ENCODE data around the gene EFCAB6.

- TF ChIP-seq, protein P1, sequence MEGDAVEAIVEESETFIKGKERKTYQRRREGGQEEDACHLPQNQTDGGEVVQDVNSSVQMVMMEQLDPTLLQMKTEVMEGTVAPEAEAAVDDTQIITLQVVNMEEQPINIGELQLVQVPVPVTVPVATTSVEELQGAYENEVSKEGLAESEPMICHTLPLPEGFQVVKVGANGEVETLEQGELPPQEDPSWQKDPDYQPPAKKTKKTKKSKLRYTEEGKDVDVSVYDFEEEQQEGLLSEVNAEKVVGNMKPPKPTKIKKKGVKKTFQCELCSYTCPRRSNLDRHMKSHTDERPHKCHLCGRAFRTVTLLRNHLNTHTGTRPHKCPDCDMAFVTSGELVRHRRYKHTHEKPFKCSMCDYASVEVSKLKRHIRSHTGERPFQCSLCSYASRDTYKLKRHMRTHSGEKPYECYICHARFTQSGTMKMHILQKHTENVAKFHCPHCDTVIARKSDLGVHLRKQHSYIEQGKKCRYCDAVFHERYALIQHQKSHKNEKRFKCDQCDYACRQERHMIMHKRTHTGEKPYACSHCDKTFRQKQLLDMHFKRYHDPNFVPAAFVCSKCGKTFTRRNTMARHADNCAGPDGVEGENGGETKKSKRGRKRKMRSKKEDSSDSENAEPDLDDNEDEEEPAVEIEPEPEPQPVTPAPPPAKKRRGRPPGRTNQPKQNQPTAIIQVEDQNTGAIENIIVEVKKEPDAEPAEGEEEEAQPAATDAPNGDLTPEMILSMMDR (IDR thresholded peaks at IDR 0.05) = no peak
- TF ChIP-seq EZH2 (IDR thresholded peaks at IDR 0.05; ENCODE audit: borderline replicate concordance, insufficient read depth, low read depth, low read length, poor library complexity, severe bottlenecking) = no peak
Measured at GRCh38 chr22:43500792-43501785, 311.0 kb downstream of the EFCAB6 start.
